GM23338 (cell line): ENCODE data around the gene ENOPH1. TPM values are rescaled to one million over a fixed set of nuclear protein-coding genes. Genes with fewer than 3 reads are reported as not detected.

ENCODE experiments used
- ATAC-seq: fragments of 200-7000 bp; cut with Tn5 transposase; 3 replicates; pipeline ENCODE4 v1.9.1; 2020
- DNase-seq: peaks from one replicate; pipeline ENCODE4 v3.0.0-alpha.2; 2015; ENCODE audit warnings: low spot score
- H2AFZ ChIP-seq: fragments of 200-600 bp; sonication (generic); 2 replicates; pipeline ENCODE4 v1.8.0; 2016; ENCODE audit warnings: antibody characterized with exemption, mild to moderate bottlenecking, moderate library complexity
- H3F3A ChIP-seq: fragments of 200-600 bp; sonication (generic); replicated peaks from 2 replicates; pipeline ENCODE4 v1.8.0; 2017; ENCODE audit warnings: antibody characterized with exemption, mixed run types, low read depth
- H3K27ac ChIP-seq: fragments of 200-600 bp; sonication (generic); 2 replicates; pipeline ENCODE4 v1.6.1; 2016; ENCODE audit warnings: low read depth
- H3K27me3 ChIP-seq: fragments of 200-600 bp; sonication (generic); 2 replicates; pipeline ENCODE4 v1.8.0; 2016; ENCODE audit warnings: mild to moderate bottlenecking, mixed run types, moderate library complexity; ENCODE audit not compliant: insufficient read depth
- H3K36me3 ChIP-seq: fragments of 200-600 bp; sonication (generic); 2 replicates; pipeline ENCODE4 v1.8.0; 2016; ENCODE audit warnings: mild to moderate bottlenecking; ENCODE audit not compliant: insufficient read depth
- H3K4me1 ChIP-seq: fragments of 200-600 bp; sonication (generic); 2 replicates; pipeline ENCODE4 v1.8.0; 2016; ENCODE audit warnings: mild to moderate bottlenecking, moderate library complexity; ENCODE audit not compliant: insufficient read depth
- H3K4me2 ChIP-seq: fragments of 200-600 bp; sonication (generic); 2 replicates; pipeline ENCODE4 v1.7.1; 2017; ENCODE audit warnings: mixed run types
- H3K4me3 ChIP-seq: fragments of 200-600 bp; sonication (generic); 2 replicates; pipeline ENCODE4 v1.6.1; 2016; ENCODE audit warnings: mixed run types
- H3K79me2 ChIP-seq: fragments of 200-600 bp; sonication (generic); replicated peaks from 2 replicates; pipeline ENCODE4 v1.8.0; 2017; ENCODE audit warnings: mild to moderate bottlenecking; ENCODE audit not compliant: insufficient read depth
- H3K9me2 ChIP-seq: fragments of 200-600 bp; sonication (generic); 2 replicates; pipeline ENCODE4 v1.8.0; 2017; ENCODE audit not compliant: insufficient read depth
- H4K20me1 ChIP-seq: fragments of 200-600 bp; sonication (generic); replicated peaks from 2 replicates; pipeline ENCODE4 v1.8.0; 2017; ENCODE audit warnings: mild to moderate bottlenecking; ENCODE audit not compliant: insufficient read depth
- H3K27ac Mint-ChIP-seq: 2 replicates; pipeline ENCODE4 v1.8.0; 2020; ENCODE audit warnings: inconsistent platforms, mild to moderate bottlenecking, moderate library complexity, mixed read lengths
- H3K27me3 Mint-ChIP-seq: 3 replicates; pipeline ENCODE4 v1.8.0; 2022; ENCODE audit warnings: low read depth, mild to moderate bottlenecking, moderate library complexity, mixed read lengths, inconsistent platforms; ENCODE audit not compliant: insufficient read depth, poor library complexity
- H3K36me3 Mint-ChIP-seq: 3 replicates; pipeline ENCODE4 v1.8.0; 2021; ENCODE audit warnings: low read depth, mild to moderate bottlenecking, inconsistent platforms, moderate library complexity, mixed read lengths
- H3K4me1 Mint-ChIP-seq: 3 replicates; pipeline ENCODE4 v1.8.0; 2020; ENCODE audit warnings: mild to moderate bottlenecking, inconsistent platforms, mixed read lengths
- H3K4me3 Mint-ChIP-seq: 3 replicates; pipeline ENCODE4 v1.8.0; 2021; ENCODE audit warnings: moderate library complexity, mild to moderate bottlenecking, inconsistent platforms, mixed read lengths
- H3K9me3 Mint-ChIP-seq: 3 replicates; pipeline ENCODE4 v1.8.0; 2020; ENCODE audit warnings: moderate library complexity, mild to moderate bottlenecking, inconsistent platforms, mixed read lengths
- CREB1 ChIP-seq: fragments of 250-450 bp; sonication (Bioruptor Pico); IDR thresholded peaks from 2 replicates; pipeline ENCODE4 v1.5.0; 2020; ENCODE audit warnings: low read depth, mild to moderate bottlenecking, moderate library complexity
- JUNB ChIP-seq: IDR thresholded peaks from one replicate; pipeline ENCODE4 v1.6.1; 2016; ENCODE audit warnings: antibody characterized with exemption; ENCODE audit not compliant: unreplicated experiment
- STAT1 ChIP-seq: IDR thresholded peaks from one replicate; pipeline ENCODE4 v1.6.1; 2016; ENCODE audit warnings: antibody characterized with exemption; ENCODE audit not compliant: unreplicated experiment
- polyA plus RNA-seq: library from polyadenylated mRNA; unstranded; fragments of >200 nt; fragmentation: Nextera tagmentation; extraction: Ambion mirVana; gene quantifications from 2 replicates; pipeline ENCODE4 v1.2.1, GENCODE V29; 2016
- total RNA-seq: library from RNA; depleted of rRNA; stranded (reverse); fragments of >200 nt; shearing (Covaris generic); gene quantifications from 2 replicates; pipeline ENCODE4 v1.2.3, GENCODE V29; 2014
- TF ChIP-seq, protein P1 (sequence below): IDR thresholded peaks from one replicate; pipeline ENCODE4 v1.6.1; 2018; ENCODE audit warnings: antibody characterized with exemption; ENCODE audit not compliant: unreplicated experiment
- TF ChIP-seq, protein P2 (sequence below): IDR thresholded peaks from 2 replicates; pipeline ENCODE4 v1.6.1; 2016; ENCODE audit warnings: antibody characterized with exemption
- TF ChIP-seq, protein P3 (sequence below): fragments of 250-450 bp; sonication (Bioruptor Pico); IDR thresholded peaks from 2 replicates; pipeline ENCODE4 v1.5.0; 2020; ENCODE audit warnings: mild to moderate bottlenecking, moderate library complexity

Gene ENOPH1
- total and polyA plus RNA-seq, 2 experiments from 2014 or later, result 105 to 146 TPM

DNA sequence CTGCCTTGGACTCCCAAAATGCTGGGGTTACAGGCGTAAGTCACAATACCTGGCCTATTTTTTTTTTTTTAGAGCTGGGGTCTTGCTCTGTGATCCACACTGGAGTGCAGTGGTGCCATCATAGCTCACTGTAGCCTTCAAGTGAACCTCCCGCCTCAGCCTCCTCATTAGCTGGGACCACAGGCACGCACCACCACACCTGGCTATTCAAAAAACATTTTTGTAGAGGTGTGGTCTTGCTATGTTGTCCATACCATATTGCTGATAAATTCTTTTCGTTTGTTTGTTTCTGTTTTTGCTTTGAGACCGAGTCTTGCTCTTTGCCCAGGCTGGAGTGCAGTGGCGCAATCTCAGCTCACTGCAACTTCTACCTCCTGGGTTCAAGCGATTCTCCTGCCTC is 21.6 kb downstream of the ENOPH1 start (continued):
- TF ChIP-seq, protein P1, sequence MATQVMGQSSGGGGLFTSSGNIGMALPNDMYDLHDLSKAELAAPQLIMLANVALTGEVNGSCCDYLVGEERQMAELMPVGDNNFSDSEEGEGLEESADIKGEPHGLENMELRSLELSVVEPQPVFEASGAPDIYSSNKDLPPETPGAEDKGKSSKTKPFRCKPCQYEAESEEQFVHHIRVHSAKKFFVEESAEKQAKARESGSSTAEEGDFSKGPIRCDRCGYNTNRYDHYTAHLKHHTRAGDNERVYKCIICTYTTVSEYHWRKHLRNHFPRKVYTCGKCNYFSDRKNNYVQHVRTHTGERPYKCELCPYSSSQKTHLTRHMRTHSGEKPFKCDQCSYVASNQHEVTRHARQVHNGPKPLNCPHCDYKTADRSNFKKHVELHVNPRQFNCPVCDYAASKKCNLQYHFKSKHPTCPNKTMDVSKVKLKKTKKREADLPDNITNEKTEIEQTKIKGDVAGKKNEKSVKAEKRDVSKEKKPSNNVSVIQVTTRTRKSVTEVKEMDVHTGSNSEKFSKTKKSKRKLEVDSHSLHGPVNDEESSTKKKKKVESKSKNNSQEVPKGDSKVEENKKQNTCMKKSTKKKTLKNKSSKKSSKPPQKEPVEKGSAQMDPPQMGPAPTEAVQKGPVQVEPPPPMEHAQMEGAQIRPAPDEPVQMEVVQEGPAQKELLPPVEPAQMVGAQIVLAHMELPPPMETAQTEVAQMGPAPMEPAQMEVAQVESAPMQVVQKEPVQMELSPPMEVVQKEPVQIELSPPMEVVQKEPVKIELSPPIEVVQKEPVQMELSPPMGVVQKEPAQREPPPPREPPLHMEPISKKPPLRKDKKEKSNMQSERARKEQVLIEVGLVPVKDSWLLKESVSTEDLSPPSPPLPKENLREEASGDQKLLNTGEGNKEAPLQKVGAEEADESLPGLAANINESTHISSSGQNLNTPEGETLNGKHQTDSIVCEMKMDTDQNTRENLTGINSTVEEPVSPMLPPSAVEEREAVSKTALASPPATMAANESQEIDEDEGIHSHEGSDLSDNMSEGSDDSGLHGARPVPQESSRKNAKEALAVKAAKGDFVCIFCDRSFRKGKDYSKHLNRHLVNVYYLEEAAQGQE, result no peak
- TF ChIP-seq CREB1 (no peak), JUNB (no peak), STAT1 (no peak)

DNA sequence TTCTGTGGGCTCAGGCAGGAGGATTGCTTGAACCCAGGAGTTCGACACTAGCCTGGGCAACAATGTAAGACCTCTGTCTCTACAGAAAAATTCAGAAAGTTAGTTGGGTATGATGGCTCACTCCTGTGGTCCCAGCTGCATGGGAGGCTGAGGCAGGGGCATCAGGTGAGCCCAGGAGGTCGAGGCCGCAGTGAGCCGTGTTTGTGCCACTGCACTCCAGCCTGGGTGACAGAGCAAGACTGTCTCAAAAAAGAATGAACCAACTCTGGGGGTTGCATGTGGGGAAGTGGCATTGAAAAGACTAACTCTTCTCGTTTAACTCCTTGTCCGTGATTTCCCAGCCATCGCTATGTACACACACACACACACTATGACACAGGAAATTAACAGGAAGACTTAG is 26.9 kb downstream of the ENOPH1 start:
- H3K4me2 ChIP-seq, result no peak overlapping the region
- H3K27me3 Mint-ChIP-seq, result peaks cover 7% of the 10 kb centered on the region
- peaks cover 6% of the 10 kb centered on the region; the same call in 1 of the 2 replicates for H3F3A ChIP-seq
- H3K4me1 Mint-ChIP-seq, result peaks cover 7% of the 10 kb centered on the region; the same call in 2 of the 3 replicates
- DNase-seq (no peak), ATAC-seq (no peak)
- no peaks in the 10 kb centered on the region for H3K9me2 ChIP-seq
- no peak overlapping the region for H3K4me3 Mint-ChIP-seq
- peaks cover 81% of the 10 kb centered on the region for H3K36me3 Mint-ChIP-seq
- peaks cover 36% of the 10 kb centered on the region; the same call in 1 of the 2 replicates for H4K20me1 ChIP-seq
- H3K9me3 Mint-ChIP-seq, result no peaks in the 10 kb centered on the region
- H3K4me1 ChIP-seq, result 0 out of 2 replicates have a peak, but pooled peaks cover 9% of the 10 kb centered on the region
- no peak overlapping the region for H3K4me3 ChIP-seq
- TF ChIP-seq, protein P2, sequence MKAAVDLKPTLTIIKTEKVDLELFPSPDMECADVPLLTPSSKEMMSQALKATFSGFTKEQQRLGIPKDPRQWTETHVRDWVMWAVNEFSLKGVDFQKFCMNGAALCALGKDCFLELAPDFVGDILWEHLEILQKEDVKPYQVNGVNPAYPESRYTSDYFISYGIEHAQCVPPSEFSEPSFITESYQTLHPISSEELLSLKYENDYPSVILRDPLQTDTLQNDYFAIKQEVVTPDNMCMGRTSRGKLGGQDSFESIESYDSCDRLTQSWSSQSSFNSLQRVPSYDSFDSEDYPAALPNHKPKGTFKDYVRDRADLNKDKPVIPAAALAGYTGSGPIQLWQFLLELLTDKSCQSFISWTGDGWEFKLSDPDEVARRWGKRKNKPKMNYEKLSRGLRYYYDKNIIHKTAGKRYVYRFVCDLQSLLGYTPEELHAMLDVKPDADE, result no peak
- TF ChIP-seq CREB1, result no peak
- peaks cover 31% of the 10 kb centered on the region for H3K79me2 ChIP-seq
- H3K36me3 ChIP-seq, result peaks cover 39% of the 10 kb centered on the region
- H3K27ac Mint-ChIP-seq, result no peak overlapping the region
- H2AFZ ChIP-seq, result no peak overlapping the region
- no peak overlapping the region for H3K27ac ChIP-seq
- no peaks in the 10 kb centered on the region for H3K27me3 ChIP-seq

DNA sequence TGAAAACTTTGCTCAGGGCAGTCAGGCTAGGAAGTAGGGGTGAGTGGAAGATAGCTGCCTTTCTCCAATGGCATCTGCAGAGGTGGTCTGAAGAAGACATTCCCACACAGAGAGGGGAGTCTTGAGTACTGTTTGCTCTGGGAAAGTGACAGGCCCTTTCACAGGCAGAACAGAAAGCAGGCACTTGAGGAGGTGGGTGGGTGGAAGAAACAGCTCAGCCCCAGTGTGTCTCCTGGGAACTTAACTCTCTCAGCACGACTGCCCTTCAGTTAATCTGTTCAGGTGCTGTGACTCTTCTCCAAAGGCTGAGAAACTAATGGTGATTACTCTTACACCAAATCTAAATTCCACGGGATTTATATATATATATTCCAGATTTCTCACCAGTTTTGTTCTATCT is 28.3 kb downstream of the ENOPH1 start:
- H3K79me2 ChIP-seq, result peaks cover 18% of the 10 kb centered on the region
- H3K36me3 ChIP-seq, result peaks cover 45% of the 10 kb centered on the region
- no peak overlapping the region; the same call in 1 of the 2 replicates for H3K27ac Mint-ChIP-seq
- H4K20me1 ChIP-seq, result peaks cover 29% of the 10 kb centered on the region
- TF ChIP-seq CREB1, result no peak
- TF ChIP-seq, protein P3, sequence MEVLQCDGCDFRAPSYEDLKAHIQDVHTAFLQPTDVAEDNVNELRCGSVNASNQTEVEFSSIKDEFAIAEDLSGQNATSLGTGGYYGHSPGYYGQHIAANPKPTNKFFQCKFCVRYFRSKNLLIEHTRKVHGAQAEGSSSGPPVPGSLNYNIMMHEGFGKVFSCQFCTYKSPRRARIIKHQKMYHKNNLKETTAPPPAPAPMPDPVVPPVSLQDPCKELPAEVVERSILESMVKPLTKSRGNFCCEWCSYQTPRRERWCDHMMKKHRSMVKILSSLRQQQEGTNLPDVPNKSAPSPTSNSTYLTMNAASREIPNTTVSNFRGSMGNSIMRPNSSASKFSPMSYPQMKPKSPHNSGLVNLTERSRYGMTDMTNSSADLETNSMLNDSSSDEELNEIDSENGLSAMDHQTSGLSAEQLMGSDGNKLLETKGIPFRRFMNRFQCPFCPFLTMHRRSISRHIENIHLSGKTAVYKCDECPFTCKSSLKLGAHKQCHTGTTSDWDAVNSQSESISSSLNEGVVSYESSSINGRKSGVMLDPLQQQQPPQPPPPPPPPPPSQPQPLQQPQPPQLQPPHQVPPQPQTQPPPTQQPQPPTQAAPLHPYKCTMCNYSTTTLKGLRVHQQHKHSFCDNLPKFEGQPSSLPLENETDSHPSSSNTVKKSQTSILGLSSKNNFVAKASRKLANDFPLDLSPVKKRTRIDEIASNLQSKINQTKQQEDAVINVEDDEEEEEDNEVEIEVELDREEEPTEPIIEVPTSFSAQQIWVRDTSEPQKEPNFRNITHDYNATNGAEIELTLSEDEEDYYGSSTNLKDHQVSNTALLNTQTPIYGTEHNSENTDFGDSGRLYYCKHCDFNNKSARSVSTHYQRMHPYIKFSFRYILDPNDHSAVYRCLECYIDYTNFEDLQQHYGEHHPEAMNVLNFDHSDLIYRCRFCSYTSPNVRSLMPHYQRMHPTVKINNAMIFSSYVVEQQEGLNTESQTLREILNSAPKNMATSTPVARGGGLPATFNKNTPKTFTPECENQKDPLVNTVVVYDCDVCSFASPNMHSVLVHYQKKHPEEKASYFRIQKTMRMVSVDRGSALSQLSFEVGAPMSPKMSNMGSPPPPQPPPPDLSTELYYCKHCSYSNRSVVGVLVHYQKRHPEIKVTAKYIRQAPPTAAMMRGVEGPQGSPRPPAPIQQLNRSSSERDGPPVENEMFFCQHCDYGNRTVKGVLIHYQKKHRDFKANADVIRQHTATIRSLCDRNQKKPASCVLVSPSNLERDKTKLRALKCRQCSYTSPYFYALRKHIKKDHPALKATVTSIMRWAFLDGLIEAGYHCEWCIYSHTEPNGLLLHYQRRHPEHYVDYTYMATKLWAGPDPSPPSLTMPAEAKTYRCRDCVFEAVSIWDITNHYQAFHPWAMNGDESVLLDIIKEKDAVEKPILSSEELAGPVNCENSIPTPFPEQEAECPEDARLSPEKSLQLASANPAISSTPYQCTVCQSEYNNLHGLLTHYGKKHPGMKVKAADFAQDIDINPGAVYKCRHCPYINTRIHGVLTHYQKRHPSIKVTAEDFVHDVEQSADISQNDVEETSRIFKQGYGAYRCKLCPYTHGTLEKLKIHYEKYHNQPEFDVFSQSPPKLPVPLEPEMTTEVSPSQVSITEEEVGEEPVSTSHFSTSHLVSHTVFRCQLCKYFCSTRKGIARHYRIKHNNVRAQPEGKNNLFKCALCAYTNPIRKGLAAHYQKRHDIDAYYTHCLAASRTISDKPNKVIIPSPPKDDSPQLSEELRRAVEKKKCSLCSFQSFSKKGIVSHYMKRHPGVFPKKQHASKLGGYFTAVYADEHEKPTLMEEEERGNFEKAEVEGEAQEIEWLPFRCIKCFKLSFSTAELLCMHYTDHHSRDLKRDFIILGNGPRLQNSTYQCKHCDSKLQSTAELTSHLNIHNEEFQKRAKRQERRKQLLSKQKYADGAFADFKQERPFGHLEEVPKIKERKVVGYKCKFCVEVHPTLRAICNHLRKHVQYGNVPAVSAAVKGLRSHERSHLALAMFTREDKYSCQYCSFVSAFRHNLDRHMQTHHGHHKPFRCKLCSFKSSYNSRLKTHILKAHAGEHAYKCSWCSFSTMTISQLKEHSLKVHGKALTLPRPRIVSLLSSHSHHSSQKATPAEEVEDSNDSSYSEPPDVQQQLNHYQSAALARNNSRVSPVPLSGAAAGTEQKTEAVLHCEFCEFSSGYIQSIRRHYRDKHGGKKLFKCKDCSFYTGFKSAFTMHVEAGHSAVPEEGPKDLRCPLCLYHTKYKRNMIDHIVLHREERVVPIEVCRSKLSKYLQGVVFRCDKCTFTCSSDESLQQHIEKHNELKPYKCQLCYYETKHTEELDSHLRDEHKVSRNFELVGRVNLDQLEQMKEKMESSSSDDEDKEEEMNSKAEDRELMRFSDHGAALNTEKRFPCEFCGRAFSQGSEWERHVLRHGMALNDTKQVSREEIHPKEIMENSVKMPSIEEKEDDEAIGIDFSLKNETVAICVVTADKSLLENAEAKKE (CRISPR knock-in tag), result no peak
- H3K27me3 ChIP-seq, result no peaks in the 10 kb centered on the region
- H3K27me3 Mint-ChIP-seq, result peaks cover 7% of the 10 kb centered on the region
- no peak overlapping the region for H3K4me3 Mint-ChIP-seq
- H3K4me1 ChIP-seq, result no peaks in the 10 kb centered on the region
- no peaks in the 10 kb centered on the region; the same call in 2 of the 3 replicates for H3K9me3 Mint-ChIP-seq
- H3K4me3 ChIP-seq, result no peak overlapping the region
- peaks cover 78% of the 10 kb centered on the region for H3K36me3 Mint-ChIP-seq
- H2AFZ ChIP-seq, result no peak overlapping the region
- no peaks in the 10 kb centered on the region; the same call in 2 of the 3 replicates for H3K4me1 Mint-ChIP-seq
- DNase-seq, result no peak
- H3K4me2 ChIP-seq, result no peak overlapping the region
- no peak for ATAC-seq
- no peaks in the 10 kb centered on the region for H3K9me2 ChIP-seq
- no peak overlapping the region for H3K27ac ChIP-seq
- peaks cover 7% of the 10 kb centered on the region; the same call in 1 of the 2 replicates for H3F3A ChIP-seq
